ENCODE results near the gene DCLK2.
A peak's percentile ranks its signal among the peaks of the same experiment; 100 is the strongest.

Gene DCLK2

DNA sequence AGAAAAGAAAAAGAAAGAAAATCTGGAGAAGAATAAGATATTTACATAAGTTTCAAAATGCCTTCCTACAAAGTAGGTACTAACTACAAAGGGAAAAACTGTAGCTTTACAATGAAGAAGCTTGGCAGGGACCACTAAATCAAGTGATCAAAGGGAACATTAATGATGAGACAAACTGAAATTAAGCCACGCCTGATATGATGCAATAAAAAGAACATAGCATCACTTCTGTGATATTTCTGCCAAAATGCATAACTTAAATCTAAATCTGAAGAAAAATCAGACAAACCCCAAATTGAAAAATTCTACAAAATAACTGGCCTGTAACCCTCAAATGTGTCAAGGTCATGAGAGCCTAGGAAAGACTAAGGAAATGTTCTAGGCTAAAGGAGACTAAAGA, 8.9 kb upstream of the DCLK2 start:
- no peak for DNase-seq (ENCODE audit: low spot score)

DNA sequence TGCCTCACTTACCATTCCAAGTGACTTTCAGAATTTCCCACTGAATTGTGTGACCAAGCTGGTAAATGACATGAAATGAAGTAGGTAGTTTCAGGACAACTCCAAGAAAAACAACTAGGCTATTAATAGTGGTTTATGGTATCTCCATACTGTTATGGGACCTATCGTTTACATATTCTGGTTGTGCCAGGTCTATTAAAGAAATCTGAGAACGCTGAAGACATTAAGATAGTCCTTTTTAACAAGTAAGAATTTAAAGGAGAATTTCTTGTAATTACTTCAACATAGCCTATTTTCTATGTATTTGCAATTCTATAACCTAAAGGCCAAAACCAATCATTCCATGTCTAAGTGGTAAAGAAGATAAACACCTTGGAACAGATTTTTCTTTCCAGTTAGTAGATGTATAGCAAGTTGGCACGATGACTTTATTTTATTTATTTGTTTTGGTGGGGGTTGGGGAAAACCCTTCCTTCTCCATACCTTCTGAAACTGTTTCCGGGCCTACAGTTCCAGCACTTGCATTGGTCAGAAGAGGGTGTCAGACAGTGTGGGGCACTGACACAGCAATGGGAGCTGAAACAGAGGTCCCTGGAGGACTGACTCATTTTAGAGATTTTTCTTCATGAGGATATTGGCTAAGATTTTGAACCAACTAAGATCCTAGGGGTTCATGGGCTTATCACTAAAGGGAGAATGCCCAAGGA, 7.6 kb upstream of the DCLK2 start:
- no peak for DNase-seq (ENCODE audit: low spot score)

DNA sequence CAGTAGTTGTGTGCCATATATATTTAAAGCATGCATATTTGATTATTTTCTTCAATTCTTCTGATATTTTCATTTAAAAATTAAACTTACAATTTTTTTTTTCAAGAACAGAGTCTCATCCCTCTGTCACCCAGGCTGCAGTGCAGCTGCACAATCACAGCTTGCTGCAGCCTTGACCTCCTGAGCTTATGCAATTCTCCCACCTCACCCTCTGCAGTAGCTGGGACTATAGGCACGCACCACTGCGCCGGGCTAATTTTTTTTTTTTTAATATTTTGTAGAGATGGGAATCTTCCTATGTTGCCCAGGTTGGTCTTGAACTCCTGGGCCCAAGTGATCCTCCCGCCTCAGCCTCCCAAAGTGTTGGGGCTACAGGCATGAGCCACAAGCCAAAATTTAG, 5.8 kb upstream of the DCLK2 start:
- no peak for DNase-seq (ENCODE audit: low spot score)

DNA sequence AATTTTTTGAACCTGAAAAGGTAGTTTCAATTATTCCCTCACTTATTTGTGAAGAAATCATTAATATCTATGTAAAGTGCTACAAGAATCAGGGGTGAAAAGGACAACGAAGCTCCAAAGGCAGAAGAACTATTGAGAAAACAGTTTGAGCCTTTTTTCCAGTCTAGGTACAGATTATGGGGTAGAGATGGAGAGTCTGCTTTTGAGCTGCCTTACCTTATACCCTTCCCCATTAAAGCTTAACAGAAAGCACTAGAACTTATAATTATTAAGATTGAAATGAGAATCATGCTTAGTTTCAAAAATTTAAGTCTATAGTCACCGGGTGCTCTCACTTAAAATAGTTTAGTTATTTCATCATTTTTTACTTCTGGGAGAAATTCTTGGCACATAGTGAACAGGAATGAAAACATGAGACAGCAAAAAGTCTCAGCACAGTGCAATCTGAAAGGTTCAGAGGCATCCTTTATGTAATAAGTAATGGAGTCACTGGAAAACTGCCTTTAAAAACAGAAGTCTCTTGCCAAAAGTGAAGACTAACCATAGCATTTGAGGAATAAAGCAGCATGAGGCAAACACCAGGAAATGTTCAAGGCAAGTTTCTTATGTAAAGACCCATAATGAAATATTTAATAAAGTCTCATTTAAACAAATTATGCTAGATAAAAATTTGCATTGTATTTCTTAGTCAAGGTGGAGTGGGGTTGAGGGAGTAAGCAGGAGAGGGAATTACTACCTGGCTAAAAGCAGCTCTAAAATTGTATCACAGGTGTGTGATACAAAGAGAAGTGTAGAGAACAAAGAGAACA, 5.1 kb upstream of the DCLK2 start:
- no peak for DNase-seq (ENCODE audit: low spot score)

DNA sequence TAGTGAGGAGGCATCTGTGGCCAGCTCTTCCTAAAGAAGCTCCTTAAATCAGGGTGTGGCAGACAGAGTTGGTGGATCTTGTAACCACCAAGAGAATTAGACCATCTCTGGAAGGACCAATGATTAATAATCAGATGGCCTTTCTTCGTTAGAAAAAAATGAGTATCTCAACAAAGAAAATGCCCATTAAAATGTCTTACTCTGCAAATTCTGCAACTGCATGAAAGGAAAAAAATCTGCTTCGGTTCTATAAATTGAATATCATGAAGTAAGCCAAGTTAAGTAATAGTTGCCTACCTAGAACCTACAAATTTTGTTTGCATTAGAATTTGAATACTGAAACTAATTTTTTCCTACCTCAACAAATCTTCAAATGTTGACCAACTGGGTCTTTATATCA, 4.2 kb upstream of the DCLK2 start:
- DNase-seq (ENCODE audit: low spot score), result no peak

DNA sequence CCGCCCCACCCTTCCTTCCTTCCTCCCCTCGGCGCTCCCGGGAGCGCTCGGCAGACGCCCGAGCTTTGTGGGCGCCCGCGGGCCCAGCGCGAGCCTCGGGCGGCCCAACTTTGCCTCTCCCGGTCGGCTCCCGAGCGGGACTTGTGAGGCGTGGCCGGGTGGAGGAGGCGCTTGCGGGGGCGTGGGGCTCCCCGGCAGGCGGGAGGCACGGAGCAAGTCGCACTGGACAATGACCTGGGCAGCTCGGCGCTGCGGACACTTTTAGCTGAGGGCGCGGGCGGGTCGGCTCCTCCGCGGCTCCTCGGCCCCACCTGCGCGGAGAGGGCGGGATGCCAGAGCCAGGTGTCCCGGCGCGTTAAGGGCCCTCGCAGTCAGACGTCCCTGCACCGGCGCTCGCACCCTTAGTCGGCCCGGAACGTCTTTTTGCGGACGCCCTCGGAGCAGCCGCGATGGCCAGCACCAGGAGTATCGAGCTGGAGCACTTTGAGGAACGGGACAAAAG, 385 bp downstream of the DCLK2 start:
- no peak for DNase-seq (ENCODE audit: low spot score)

DNA sequence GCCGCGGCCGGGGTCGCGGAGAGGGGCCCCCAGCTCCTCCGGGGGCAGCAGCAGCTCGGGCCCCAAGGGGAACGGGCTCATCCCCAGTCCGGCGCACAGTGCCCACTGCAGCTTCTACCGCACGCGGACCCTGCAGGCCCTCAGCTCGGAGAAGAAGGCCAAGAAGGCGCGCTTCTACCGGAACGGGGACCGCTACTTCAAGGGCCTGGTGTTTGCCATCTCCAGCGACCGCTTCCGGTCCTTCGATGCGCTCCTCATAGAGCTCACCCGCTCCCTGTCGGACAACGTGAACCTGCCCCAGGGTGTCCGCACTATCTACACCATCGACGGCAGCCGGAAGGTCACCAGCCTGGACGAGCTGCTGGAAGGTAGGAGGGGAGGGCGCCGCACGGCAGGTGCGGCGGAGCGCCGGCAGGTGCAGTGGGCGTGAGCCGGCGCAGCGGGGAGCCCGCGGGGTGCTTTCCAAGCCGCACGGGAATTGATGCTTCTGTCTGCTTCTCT, 886 bp downstream of the DCLK2 start:
- DNase-seq (ENCODE audit: low spot score), result peak; percentile 29

DNA sequence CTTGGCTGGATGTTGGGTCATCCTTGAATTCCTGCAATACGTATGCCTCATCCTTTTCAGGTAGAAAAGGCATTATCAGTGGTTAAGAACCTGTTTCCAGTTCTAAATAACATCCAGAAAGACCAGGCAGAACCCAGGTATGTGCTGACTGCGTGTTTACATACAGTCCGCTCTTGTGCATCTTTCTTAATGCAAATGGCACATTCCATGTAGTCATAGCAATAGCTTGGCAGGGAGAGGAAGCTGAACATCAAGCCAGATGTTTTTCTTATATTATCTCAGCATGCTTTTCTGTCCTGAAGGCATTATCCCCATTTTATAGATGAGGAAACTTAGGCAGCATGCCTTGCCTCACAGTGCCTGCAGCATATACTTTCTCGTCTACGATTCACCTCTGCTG, 2.1 kb downstream of the DCLK2 start:
- DNase-seq (ENCODE audit: low spot score), result no peak

DNA sequence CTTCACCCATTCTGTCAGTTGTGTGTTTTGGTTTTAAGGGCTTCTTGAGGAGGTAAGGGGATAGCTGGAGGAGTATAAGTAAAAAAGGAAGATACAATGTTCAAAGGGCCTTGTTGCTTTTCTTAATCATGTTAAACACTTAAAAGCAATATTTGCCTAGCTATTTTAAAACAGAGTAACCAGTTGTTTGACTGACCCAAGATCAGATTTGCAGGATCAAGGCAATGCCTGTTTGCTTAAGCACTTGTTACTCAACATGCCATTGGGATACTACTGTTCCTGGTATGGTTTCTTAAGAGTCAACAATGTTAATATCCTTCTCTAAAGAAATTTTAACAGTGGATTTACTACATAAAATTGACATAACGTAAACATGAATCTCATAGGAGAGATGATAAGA, 2.6 kb downstream of the DCLK2 start:
- no peak for DNase-seq (ENCODE audit: low spot score)

DNA sequence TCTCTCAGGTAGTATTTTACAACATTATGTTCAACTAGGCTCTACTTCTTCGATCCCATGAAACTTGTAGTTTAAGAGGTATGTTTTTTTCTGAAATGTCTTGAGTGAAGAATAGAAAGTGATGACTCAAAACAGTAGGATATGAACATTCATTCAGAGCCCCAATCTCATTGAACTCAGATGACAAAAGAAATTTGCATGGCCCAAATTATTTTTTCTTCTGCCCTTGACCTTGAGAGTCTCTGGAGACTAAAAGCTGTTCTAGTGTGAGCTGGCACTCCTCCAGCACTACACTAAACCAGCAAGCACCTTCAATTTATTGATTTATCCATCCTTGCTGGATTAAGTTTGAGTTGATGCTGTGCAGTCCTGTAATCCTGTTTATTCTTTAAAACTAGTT, 4.0 kb downstream of the DCLK2 start:
- DNase-seq (ENCODE audit: low spot score), result no peak

DNA sequence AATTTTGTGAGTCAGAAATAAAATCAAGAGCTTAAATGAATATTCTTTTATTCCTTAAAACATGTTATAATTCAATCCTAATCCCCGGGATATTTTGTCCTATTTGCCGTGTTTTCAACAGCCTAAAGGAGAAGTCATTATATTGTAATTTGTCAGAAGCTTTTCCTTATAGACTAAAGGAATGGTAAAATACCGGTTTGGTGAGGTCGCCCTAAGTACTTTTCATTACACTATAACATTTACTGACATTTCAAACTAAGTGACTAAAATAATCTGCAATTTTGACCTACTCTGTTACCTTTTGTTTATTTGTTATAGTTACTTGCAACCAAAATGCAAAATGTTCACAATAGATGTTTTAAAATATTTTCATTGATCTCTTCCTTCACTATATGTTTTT, 8.8 kb downstream of the DCLK2 start:
- no peak for DNase-seq (ENCODE audit: low spot score)

DNA sequence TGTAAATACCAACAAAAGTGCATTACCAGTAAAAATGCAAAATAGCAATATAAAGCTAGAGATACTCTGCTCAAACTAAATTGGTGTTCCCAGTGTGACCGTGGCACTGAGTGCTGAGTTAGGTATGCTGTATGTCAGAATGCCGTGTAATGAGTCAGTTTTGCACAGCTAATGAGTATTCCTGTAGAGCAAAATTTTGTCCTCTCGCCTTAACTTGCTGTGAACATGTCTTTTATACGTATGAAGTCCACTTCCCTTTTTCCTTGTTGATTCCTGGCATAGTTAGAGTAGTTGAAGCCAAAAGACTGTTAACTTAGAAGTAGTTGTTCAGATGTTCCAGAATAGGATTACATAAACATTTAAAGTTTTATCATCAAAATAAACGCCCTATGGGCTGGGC, 11.5 kb downstream of the DCLK2 start:
- no peak for DNase-seq (ENCODE audit: low spot score)

DNA sequence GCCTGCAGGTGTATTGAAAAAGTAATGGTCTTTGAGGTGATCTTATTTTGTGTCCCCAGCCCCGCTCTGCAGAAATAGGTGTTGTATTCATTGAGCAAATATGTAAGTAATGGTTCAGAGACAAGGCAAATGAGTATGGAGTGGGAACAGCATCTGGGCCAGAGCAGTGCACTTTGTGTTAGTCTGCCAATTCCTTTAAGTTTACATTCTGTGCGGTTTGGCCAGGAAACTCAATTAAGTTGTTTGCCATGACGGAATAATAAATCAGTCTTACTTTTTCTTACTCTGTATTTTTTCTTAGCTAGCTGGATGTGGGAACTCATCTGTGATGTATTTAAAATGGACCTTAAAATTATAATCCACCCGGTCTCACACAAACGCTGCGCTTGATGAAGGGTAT, 12.6 kb downstream of the DCLK2 start:
- DNase-seq (ENCODE audit: low spot score), result no peak

DNA sequence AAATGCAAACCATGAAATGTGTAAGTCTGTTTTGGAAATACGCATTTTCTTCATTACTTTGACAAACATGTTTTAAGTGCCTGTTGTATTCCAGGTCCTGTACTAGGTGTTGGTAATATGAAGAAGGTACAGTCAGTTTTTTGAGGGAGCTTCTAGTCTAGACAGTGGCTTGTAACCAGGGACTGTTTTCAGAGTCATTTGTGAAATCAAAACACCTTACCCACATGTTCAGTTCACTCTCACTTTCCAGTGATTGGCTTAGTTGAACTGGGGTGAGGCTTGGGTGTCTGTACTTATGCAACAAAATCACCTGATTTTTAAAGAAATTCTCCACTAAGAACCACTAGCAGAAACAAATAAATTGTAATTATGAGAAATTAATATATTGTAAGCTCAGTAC, 16.4 kb downstream of the DCLK2 start:
- no peak for DNase-seq (ENCODE audit: low spot score)

DNA sequence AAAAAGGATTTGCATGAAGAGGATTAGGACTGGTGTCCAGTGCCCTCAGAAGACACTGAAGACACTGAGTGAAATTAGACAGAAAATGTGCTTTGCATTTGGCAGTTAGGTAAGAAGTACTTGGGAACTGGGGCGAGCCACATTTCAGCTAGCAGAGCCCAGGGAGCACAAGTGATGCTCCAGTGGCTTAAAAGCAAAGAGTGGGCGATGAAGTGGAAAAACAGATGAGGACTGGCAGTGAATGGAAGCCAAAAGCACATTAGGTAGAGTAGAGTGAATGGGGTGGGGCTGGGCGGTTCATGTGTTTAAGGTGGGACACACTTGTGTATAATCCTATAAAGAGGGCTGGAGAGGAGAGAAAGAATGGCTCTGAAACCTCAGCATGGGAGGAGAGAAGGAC, 18.4 kb downstream of the DCLK2 start:
- peak; percentile 35 for DNase-seq (ENCODE audit: low spot score)

DNA sequence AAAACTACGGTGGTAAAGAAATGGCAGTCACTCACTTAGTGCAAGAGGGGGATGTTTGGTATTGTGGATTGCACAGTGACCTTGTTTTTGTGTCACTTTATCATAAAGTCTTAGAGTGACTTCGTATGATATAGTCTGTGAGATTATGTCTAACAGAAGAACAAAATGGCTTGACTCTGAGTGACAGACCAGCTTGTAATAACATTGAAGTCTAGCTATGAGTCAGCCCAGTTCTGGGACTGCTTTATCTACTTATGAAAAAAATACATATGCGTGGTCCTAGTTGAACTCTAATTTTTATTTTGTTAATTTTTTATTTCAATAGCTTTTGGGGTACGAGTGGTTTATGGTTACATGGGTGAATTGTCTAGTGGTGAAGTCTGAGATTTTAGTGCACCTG, 20.0 kb downstream of the DCLK2 start:
- no peak for DNase-seq (ENCODE audit: low spot score)

DNA sequence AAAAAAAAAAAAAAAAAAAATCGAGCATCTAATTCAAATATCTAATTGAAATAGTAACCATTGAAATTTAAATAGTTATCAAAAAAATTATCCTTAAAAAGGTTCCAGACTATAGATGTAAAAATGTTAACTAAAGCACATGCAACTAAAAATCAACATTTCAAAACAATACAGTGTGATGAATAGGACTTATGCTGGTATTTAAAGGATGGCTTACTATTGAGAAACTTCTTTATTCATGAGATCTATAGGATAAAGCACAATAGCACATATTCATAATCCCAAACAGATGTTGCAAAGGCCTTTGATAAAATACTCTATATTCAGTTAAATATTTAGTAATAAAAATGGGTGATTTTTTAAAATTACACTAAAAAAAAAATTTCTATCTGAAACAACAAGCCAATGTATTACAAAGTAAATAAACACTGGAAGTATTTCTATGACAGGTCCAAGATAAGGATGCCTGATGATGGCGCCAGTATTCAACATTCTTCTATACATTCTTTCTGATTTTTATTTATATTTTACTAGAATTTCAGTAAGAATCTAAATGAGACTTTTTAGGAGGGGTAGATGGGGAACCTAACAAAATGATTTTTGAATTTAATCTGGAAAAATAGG, 26.3 kb downstream of the DCLK2 start:
- no peak for DNase-seq (ENCODE audit: low spot score)

DNA sequence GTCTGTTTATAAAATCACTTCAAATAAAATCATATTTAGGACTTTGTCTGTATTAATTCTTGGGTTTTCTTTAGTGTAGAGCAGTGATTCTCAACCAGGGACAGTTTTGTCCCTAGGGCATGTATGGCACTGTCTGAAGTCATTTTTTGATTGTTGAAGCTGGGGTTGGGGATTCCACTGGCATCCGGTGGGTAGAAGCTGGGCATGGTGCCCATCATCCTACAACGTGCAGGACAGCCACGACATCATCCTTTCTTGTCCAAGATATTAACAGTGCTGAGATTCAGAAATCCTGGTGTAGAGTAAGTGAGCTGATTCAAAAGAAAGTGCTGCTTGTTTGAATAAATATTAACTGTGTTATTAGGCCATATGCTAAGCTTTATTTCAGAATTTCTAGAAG, 28.6 kb downstream of the DCLK2 start:
- DNase-seq (ENCODE audit: low spot score), result no peak

DNA sequence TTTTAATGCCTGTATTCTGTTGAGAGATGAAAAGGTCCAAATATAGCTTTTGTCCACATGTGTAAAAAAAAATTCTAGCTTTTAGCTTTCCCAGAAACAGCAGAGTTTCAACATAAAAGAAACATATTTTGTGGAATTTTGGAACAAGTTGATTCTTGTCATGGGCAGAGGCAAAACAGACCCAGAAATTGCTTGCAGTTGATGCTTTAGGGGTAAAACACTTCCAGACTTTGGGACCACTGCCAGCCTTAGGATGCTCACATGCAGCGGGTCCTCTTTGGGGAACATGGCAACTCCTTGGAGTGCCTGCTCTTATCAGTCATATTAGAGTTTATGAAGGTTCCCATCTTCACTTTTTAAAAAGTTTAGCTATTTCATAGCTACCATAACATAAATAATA, 30.4 kb downstream of the DCLK2 start:
- DNase-seq (ENCODE audit: low spot score), result no peak

DNA sequence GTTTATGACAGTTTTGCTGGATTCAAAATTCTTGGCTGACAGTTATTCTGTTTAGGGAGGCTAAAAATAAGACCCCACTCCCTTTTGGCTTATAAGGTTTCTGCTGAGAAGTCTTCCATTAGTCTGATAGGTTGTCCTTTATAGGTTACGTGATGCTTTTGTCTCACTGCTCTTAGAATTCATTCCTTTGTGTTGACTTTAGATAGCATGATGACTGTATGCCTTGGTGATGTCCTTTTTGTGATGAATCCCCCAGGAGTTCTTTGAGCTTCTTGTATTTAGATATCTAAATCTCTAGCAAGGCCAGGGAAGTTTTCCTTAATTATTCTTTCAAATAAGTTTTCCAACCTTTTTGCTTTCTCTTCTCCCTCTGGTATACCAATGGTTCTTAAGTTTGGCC, 36.4 kb downstream of the DCLK2 start:
- no peak for DNase-seq (ENCODE audit: low spot score)

DNA sequence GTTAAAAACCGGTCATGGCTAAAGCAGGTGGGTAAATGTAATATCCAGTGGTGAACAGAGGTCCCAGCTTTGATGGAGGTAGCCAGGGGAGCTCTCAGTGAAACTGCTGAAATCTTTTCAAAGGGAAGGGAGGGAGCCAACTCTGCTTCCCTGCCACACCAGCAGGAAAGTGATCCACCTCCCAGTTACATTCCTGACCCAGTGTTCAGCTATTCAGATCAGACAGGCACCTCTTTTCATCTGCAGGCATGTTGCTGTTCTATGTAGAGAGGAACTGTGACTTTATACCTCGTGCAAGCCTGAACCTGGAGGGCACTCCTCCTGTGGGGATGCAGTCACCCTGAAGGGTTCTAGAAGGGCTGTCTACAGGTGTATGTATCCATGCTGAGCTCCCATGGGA, 37.6 kb downstream of the DCLK2 start:
- DNase-seq (ENCODE audit: low spot score), result no peak

DNA sequence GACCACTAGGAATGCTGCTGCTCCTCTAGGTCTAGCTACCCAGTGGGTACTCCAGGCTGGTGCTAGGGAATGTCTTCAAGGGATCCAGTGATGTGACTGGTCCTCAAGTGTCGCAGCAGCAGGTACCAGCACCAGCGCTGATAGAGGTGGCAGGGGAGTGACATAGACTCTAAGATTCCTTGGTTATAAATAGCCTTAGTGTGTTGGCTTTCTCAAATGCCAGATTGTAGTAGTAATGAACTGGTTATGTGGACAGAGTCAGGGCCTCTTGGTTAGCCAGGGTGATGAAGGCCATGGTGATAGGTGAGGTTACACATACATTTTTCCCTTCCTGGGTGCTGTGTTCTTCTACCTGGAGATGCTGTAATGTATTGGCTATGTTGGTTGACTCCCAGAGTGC, 38.3 kb downstream of the DCLK2 start:
- DNase-seq (ENCODE audit: low spot score), result no peak

DNA sequence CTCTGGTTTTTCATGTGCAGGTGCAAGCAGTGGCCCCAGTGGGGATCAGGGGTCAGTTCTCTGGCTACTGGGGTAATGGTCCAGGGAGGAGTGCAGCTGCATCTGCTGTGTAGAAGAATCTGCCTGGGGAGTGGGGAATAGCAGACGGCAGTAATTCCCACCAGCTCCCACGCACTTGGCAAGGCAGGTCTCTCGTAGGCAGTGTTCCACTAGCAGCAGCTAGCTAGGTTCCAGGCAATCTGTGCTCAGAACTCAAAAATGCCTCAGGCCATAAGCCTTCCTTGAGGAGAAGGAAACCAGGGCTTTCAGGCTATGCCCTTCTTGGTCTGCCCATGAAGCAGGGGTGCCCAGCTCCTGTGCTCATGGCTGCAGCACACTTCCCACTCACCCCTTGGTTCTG, 38.8 kb downstream of the DCLK2 start:
- peak; percentile 74 for DNase-seq (ENCODE audit: low spot score)
